NCI-H345 treated with DMSO at 0.1 percent for 48 hours (cell line): ENCODE measurements around the gene HEATR1.

Experiments
- DNase-seq: peaks from one replicate; lab custom pipeline; 2025; ENCODE audit not compliant: unreplicated experiment; lab: John Stamatoyannopoulos, UW

Gene HEATR1

GRCh38 chr1:236540813-236541465, 63.4 kb downstream of the HEATR1 start:
- DNase-seq = no peak

- DNase-seq = no peak
These were observed 67.8 kb downstream of the HEATR1 start for GRCh38 chr1:236536540-236536939.

GRCh38 chr1:236535662-236536161, 68.6 kb downstream of the HEATR1 start:
- peak; percentile 57 for DNase-seq

GRCh38 chr1:236535190-236535589, 69.1 kb downstream of the HEATR1 start:
- DNase-seq = no peak

GRCh38 chr1:236534151-236534651, 70.1 kb downstream of the HEATR1 start:
- no peak for DNase-seq

GRCh38 chr1:236532850-236533249, 71.5 kb downstream of the HEATR1 start:
- DNase-seq = no peak

GRCh38 chr1:236530959-236531358, 73.4 kb downstream of the HEATR1 start:
- DNase-seq = no peak

- DNase-seq = no peak
These were observed 74.0 kb downstream of the HEATR1 start for GRCh38 chr1:236530286-236530685.

- no peak for DNase-seq
These were observed 78.2 kb downstream of the HEATR1 start for GRCh38 chr1:236526079-236526478.

GRCh38 chr1:236524895-236525184, 79.5 kb downstream of the HEATR1 start:
- no peak for DNase-seq

- DNase-seq = peak; percentile 52
These were observed 80.0 kb downstream of the HEATR1 start for GRCh38 chr1:236524142-236524894.

- DNase-seq = peak; percentile 14
These were observed 80.6 kb downstream of the HEATR1 start, which contains the start of gene LGALS8 for GRCh38 chr1:236523704-236524141. TSS of gene LGALS8 (plus strand) at chr1:236523982. CDS start at chr1:236526071, 2,089 bp downstream.

GRCh38 chr1:236522937-236523703, 81.2 kb downstream of the HEATR1 start:
- DNase-seq = no peak

- no peak for DNase-seq
These were observed 83.8 kb downstream of the HEATR1 start for GRCh38 chr1:236520445-236521005.

- DNase-seq = no peak
These were observed 86.0 kb downstream of the HEATR1 start for GRCh38 chr1:236518322-236518721.

- no peak for DNase-seq
These were observed 87.2 kb downstream of the HEATR1 start for GRCh38 chr1:236516929-236517704.

- peak; percentile 79 for DNase-seq
These were observed 88.8 kb downstream of the HEATR1 start for GRCh38 chr1:236515443-236515958.

- peak; percentile 79 for DNase-seq
These were observed 89.4 kb downstream of the HEATR1 start for GRCh38 chr1:236514703-236515442.

- DNase-seq = no peak
These were observed 92.4 kb downstream of the HEATR1 start for GRCh38 chr1:236511735-236512418.
